GM23248 (cell line): ENCODE results near the gene STIM2.

Source experiments
- EZH2 ChIP-seq: fragments of 200-600 bp; sonication (generic); IDR thresholded peaks from 2 replicates; pipeline ENCODE4 v1.6.1; 2018; ENCODE audit warnings: antibody characterized with exemption, mild to moderate bottlenecking; ENCODE audit not compliant: insufficient read depth, poor library complexity, severe bottlenecking
- EZH2phosphoT487 ChIP-seq: fragments of 200-600 bp; sonication (generic); IDR thresholded peaks from 2 replicates; pipeline ENCODE4 v1.6.1; 2018; ENCODE audit warnings: antibody characterized with exemption, moderate library complexity, mild to moderate bottlenecking, low read depth; ENCODE audit not compliant: insufficient read depth

DNA sequence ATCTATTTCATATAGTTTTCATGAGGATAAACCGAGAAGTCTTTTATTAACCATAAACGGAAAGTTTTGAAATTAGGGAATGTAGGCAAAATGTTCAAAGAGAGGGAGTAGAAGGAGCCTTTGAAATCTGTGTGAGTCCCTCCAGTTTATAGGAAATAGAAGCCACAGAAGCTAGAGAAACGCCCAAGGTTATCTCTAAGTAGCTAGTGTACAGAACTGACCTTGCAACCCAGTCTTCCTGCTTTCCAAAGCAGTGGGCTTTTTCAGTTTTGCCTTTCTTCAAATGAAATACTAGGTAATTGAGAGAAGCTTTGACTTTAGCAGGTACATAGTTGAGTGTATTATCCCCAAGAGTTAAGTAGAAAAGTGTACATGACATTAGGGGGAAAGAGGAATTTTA lies 39.4 kb downstream of the STIM2 start:
- TF ChIP-seq EZH2, result no peak
- no peak for TF ChIP-seq EZH2phosphoT487
